Keratinocyte (primary cell): ENCODE data around the gene MYO1C. TPM values are rescaled to one million over a fixed set of nuclear protein-coding genes. Genes with fewer than 3 reads are reported as not detected.
A peak's percentile ranks its signal among the peaks of the same experiment; 100 is the strongest.
"Not testable (repeated sequence)": the region's sequence is repeated elsewhere in the genome, so short reads cannot be mapped to it uniquely, and the experiment has no call there.

ENCODE experiments used
- DNase-seq: peaks from one replicate; pipeline ENCODE4 v3.0.0-alpha.2; 2011; ENCODE audit warnings: low read depth, missing footprints, low spot score
- FAIRE-seq: peaks from 2 replicates; lab custom pipeline; 2011; peaks lifted over from hg19 to GRCh38; lab: Jason Lieb, UNC
- H2AFZ ChIP-seq: 2 replicates; pipeline ENCODE4 v1.6.0; 2012; ENCODE audit warnings: low read length, control low read depth, inconsistent platforms; ENCODE audit not compliant: control insufficient read depth
- H3K27ac ChIP-seq: 2 replicates; pipeline ENCODE4 v1.5.1; 2011; ENCODE audit warnings: low read length; ENCODE audit not compliant: control insufficient read depth, insufficient read depth
- H3K27me3 ChIP-seq: 3 replicates; pipeline ENCODE4 v1.6.0; 2011; ENCODE audit warnings: low read length; ENCODE audit not compliant: control insufficient read depth, insufficient read depth; ENCODE audit errors: extremely low read depth
- H3K36me3 ChIP-seq, 2 experiments: 2 replicates in 1 of 2; 3 replicates in 1 of 2; pipeline ENCODE4 v1.5.1; 2011; ENCODE audit warnings: low read length in 2 of 2, mild to moderate bottlenecking in 1 of 2; ENCODE audit not compliant: control insufficient read depth in 2 of 2, insufficient read depth in 2 of 2; ENCODE audit errors: extremely low read depth in 1 of 2
- H3K4me1 ChIP-seq: 3 replicates; pipeline ENCODE4 v1.5.1; 2011; ENCODE audit warnings: low read length; ENCODE audit not compliant: control insufficient read depth, insufficient read depth; ENCODE audit errors: extremely low read depth
- H3K4me2 ChIP-seq: 3 replicates; pipeline ENCODE4 v1.6.0; 2011; ENCODE audit warnings: low read depth, low read length; ENCODE audit not compliant: control insufficient read depth, insufficient read depth; ENCODE audit errors: extremely low read depth
- H3K4me3 ChIP-seq, 3 experiments: fragments of 200-600 bp in 1 of 3; sonication (generic) in 1 of 3; 2 replicates in 2 of 3; 3 replicates in 1 of 3; pipeline ENCODE4 v1.5.1; 2011 to 2016; ENCODE audit warnings: low read length in 3 of 3, mild to moderate bottlenecking in 3 of 3, control low read depth in 2 of 3, inconsistent platforms in 1 of 3, low read depth in 1 of 3, mixed read lengths in 1 of 3, mixed run types in 1 of 3, moderate library complexity in 1 of 3; ENCODE audit not compliant: control insufficient read depth in 2 of 3, insufficient read depth in 2 of 3; ENCODE audit errors: extremely low read depth in 1 of 3
- H3K79me2 ChIP-seq: 2 replicates; pipeline ENCODE4 v1.6.0; 2012; ENCODE audit warnings: low read length; ENCODE audit not compliant: control insufficient read depth, insufficient read depth
- H3K9ac ChIP-seq: 3 replicates; pipeline ENCODE4 v1.6.0; 2011; ENCODE audit warnings: low read length; ENCODE audit not compliant: control insufficient read depth, insufficient read depth; ENCODE audit errors: extremely low read depth
- H3K9me1 ChIP-seq: 3 replicates; pipeline ENCODE4 v1.6.0; 2011; ENCODE audit warnings: low read length; ENCODE audit not compliant: control insufficient read depth, insufficient read depth; ENCODE audit errors: extremely low read depth
- H3K9me3 ChIP-seq: 2 replicates; pipeline ENCODE4 v1.5.1; 2012; ENCODE audit warnings: low read depth, low read length; ENCODE audit not compliant: control insufficient read depth
- H4K20me1 ChIP-seq: 3 replicates; pipeline ENCODE4 v1.6.0; 2011; ENCODE audit warnings: low read length; ENCODE audit not compliant: control insufficient read depth, insufficient read depth; ENCODE audit errors: extremely low read depth
- EZH2 ChIP-seq: IDR thresholded peaks from one replicate; pipeline ENCODE4 v1.6.1; 2012; ENCODE audit warnings: inconsistent platforms, mild to moderate bottlenecking, low read length, moderate library complexity
- dilution Hi-C: fragments of 300-500 bp; cut with MboI; formaldehyde crosslinking; loops from one replicate; pipeline ENCODE4 v1.7.0; 2020; ENCODE audit warnings: low sequenced_read_pairs; ENCODE audit not compliant: extremely low pct_ligation_motif_present
- polyA plus RNA-seq, 5 experiments: library from polyadenylated mRNA; depleted of rRNA in 3 of 5; stranded (reverse) in 3 of 5; stranded (forward) in 1 of 5; unstranded in 1 of 5; fragments of >200 nt; gene quantifications; 1 replicate in 1 of 5; 2 replicates in 3 of 5; 3 replicates in 1 of 5; pipeline versions ENCODE4 v1.2.1 to v1.2.3, GENCODE V29; 2011 to 2012; ENCODE audit warnings: missing spikeins in 2 of 5, low read depth in 1 of 5, low replicate concordance in 1 of 5
- TF ChIP-seq, protein P1 (sequence below), 3 experiments: IDR thresholded peaks in 1 of 3; conservative IDR thresholded peaks in 1 of 3; optimal IDR thresholded peaks in 1 of 3; 2 replicates in 2 of 3; 3 replicates in 1 of 3; pipeline versions ENCODE3 to v1.5.1; 2011; ENCODE audit warnings: low read length in 3 of 3, mild to moderate bottlenecking in 3 of 3, moderate library complexity in 2 of 3, control low read depth in 1 of 3, inconsistent platforms in 1 of 3; ENCODE audit not compliant: insufficient read depth in 2 of 3; ENCODE audit errors: extremely low read depth in 1 of 3

The MYO1C gene
- polyA plus RNA-seq, 1 donor (not counting 4 experiments of a cell fraction or from before 2014, with no cell fraction given), result 101 TPM

DNA sequence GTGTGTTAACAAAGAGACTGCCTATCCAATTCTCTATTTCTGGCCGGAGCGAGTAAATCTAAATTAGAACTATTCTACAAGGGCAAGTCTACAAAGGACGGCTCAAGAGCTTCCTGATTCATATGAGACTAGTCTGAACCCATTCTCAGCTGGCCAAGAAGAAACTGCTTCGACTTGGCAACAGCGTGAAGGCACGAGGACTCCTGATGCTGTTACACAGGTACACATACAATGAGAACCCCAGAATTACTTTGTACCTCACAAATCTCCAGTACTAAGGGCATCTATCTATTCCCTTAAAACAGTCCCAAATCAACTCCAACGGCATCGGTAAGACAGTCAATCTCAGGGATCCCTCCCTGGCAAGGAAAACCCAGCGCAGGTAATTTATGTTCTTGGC lies 37.9 kb downstream of the MYO1C start:
- Histone ChIP-seq H3K79me2 (peaks cover 64% of the 10 kb centered on the region), H3K9me3 (no peaks in the 10 kb centered on the region), H3K27ac (peak overlapping the region; percentile 85), H3K4me3 (peak overlapping the region; percentile 75 to 97 (median 87)), H3K9me1 (no peaks in the 10 kb centered on the region), H2AFZ (no peak overlapping the region), H3K4me1 (peaks cover 9% of the 10 kb centered on the region), H4K20me1 (peaks cover 25% of the 10 kb centered on the region), H3K27me3 (no peaks in the 10 kb centered on the region), H3K9ac (peak overlapping the region; percentile 92), H3K4me2 (peak overlapping the region; percentile 90), H3K36me3 (peaks cover 3 to 8% of the 10 kb centered on the region in 2 experiments)
- FAIRE-seq, result peak; percentile 80
- dilution Hi-C loops, result no loop called here
- no peak for DNase-seq
- no peak for TF ChIP-seq EZH2
- TF ChIP-seq, protein P1, sequence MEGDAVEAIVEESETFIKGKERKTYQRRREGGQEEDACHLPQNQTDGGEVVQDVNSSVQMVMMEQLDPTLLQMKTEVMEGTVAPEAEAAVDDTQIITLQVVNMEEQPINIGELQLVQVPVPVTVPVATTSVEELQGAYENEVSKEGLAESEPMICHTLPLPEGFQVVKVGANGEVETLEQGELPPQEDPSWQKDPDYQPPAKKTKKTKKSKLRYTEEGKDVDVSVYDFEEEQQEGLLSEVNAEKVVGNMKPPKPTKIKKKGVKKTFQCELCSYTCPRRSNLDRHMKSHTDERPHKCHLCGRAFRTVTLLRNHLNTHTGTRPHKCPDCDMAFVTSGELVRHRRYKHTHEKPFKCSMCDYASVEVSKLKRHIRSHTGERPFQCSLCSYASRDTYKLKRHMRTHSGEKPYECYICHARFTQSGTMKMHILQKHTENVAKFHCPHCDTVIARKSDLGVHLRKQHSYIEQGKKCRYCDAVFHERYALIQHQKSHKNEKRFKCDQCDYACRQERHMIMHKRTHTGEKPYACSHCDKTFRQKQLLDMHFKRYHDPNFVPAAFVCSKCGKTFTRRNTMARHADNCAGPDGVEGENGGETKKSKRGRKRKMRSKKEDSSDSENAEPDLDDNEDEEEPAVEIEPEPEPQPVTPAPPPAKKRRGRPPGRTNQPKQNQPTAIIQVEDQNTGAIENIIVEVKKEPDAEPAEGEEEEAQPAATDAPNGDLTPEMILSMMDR (optimal IDR thresholded peaks at IDR 0.05 in 1 of 3, IDR thresholded peaks at IDR 0.05 in 1 of 3, conservative IDR thresholded peaks at IDR 0.05 in 1 of 3; ENCODE audit: extremely low read depth in 1 of 3, insufficient read depth in 2 of 3, low read length in 3 of 3), result no peak

GRCh38 chr17:1453694-1454093 lies 38.8 kb downstream of the MYO1C start:
- H3K9ac ChIP-seq, dilution Hi-C loops, H3K9me3 ChIP-seq, H3K27me3 ChIP-seq, H2AFZ ChIP-seq, H3K9me1 ChIP-seq, H3K27ac ChIP-seq, H3K4me3 ChIP-seq, DNase-seq, H3K4me2 ChIP-seq, FAIRE-seq, H3K4me1 ChIP-seq: not testable (repeated sequence)
- Histone ChIP-seq H3K36me3 (peaks cover 8 to 14% of the 10 kb centered on the region in 2 experiments), H4K20me1 (peaks cover 33% of the 10 kb centered on the region), H3K79me2 (peaks cover 73% of the 10 kb centered on the region)

DNA sequence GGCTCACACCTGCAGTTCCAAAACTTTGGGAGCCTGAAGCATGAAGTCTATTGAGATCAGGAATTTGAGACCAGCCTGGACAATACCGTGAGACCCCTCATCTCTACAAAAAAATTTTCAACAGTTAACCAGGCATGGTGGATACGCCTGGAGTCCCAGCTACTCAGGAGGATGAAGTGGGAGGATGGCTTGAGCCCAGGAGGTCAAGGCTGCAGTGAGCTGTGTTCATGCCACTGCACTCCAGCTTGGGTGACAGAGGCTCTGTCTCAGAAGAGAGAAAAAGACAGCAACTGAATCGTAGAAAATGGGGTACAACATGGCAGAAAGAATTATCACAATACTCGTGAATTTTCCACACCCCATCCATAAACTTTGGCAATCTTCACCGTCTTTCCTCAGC lies 39.6 kb downstream of the MYO1C start:
- Histone ChIP-seq H4K20me1 (peaks cover 42% of the 10 kb centered on the region), H3K36me3 (peaks cover 8 to 14% of the 10 kb centered on the region in 2 experiments), H3K9me1 (no peaks in the 10 kb centered on the region), H3K4me1 (peaks cover 9% of the 10 kb centered on the region), H2AFZ (no peak overlapping the region), H3K9me3 (no peaks in the 10 kb centered on the region), H3K27me3 (no peaks in the 10 kb centered on the region), H3K9ac (no peak overlapping the region), H3K4me3 (no peak overlapping the region), H3K27ac (no peak overlapping the region), H3K4me2 (no peak overlapping the region), H3K79me2 (peaks cover 81% of the 10 kb centered on the region)
- DNase-seq (no peak), FAIRE-seq (no peak)
- dilution Hi-C loops, result no loop called here
- TF ChIP-seq, protein P1 (optimal IDR thresholded peaks at IDR 0.05 in 1 of 3, IDR thresholded peaks at IDR 0.05 in 1 of 3, conservative IDR thresholded peaks at IDR 0.05 in 1 of 3; ENCODE audit: extremely low read depth in 1 of 3, insufficient read depth in 2 of 3, low read length in 3 of 3), result no peak
- no peak for TF ChIP-seq EZH2

GRCh38 chr17:1450261-1450660 lies 42.2 kb downstream of the MYO1C start:
- peaks cover 13 to 20% of the 10 kb centered on the region in 2 experiments for H3K36me3 ChIP-seq
- H3K9me3 ChIP-seq, H3K27ac ChIP-seq, H3K4me3 ChIP-seq, H3K4me1 ChIP-seq, H3K9me1 ChIP-seq, dilution Hi-C loops, FAIRE-seq, H3K27me3 ChIP-seq, H2AFZ ChIP-seq, DNase-seq, H3K4me2 ChIP-seq, H3K9ac ChIP-seq: not testable (repeated sequence)
- peaks cover 59% of the 10 kb centered on the region for H4K20me1 ChIP-seq
- peaks cover 100% of the 10 kb centered on the region for H3K79me2 ChIP-seq
